NCI-H1436 (cell line): ENCODE data around the gene RUNX2.
"Not testable (repeated sequence)": the region's sequence is repeated elsewhere in the genome, so short reads cannot be mapped to it uniquely, and the experiment has no call there.

ENCODE experiments used
- DNase-seq: peaks from one replicate; lab custom pipeline; 2025; lab: John Stamatoyannopoulos, UW

The RUNX2 gene

GRCh38 chr6:45457141-45457540 lies 129.0 kb downstream of the RUNX2 start:
- no peak for DNase-seq

- DNase-seq, result no peak
These were observed 130.5 kb downstream of the RUNX2 start for GRCh38 chr6:45458672-45459071.

- DNase-seq, result no peak
These were observed 132.0 kb downstream of the RUNX2 start for GRCh38 chr6:45460166-45460565.

DNA sequence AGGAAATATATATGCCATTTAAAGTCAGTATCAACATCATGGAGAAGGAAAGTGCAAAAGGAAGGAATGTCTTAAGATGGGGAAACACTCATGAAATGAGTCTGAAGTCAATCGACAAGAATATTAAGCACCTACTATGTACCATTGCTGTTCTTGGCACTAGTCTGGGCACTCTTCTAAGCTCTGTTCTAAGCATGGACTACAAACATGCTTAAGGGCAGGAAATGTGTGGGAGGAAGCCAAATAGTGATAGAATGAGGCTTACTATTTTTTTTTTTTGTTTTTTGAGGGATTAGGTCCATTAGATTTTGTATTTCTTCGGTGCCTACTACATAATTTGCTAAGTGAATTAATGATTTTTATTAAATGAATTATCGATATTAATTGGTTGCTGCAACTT lies 133.4 kb downstream of the RUNX2 start:
- no peak for DNase-seq

- no peak for DNase-seq
These were observed 134.3 kb downstream of the RUNX2 start for GRCh38 chr6:45462190-45463134.

- DNase-seq, result no peak
These were observed 136.6 kb downstream of the RUNX2 start for GRCh38 chr6:45464685-45465084.

DNA sequence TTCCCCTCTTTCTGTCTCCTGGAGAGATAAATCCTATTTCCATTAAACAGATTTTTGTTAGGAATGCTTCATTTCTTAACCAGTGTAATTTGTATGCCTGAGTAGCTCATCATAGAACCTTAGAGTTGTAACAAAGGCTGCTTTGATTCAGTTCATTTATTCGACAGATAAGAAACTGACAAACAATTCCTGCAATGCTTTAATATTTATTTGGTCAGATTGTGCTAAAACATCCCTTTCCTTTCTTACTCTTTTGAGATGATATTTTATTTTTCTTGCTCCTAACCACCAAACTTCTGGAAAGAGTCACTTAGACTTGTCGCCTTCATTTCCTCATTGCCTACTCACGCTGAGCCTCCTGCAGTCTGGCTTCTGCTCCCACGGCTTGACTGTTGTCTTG lies 138.6 kb downstream of the RUNX2 start:
- DNase-seq, result no peak

GRCh38 chr6:45467417-45467816 lies 139.3 kb downstream of the RUNX2 start:
- not testable (repeated sequence) for DNase-seq

DNA sequence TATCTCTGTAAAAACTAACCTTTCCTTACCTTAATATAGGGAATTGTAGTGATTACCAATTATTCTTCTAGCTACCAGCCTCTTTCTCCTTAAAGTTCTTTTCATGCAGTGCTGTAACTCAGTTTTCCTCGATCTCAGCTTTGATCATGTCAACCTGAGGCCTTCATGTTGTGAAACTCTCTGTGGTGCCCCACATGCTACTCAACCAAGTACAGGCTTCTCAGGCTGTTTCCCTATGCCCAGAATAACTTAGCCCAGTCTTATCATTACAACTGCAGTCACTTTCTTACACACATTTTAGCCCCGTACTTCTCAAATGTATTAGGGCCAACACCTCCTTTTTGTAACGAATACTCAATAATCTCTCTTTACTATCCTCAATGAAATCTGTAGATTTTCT lies 139.7 kb downstream of the RUNX2 start:
- DNase-seq, result no peak

DNA sequence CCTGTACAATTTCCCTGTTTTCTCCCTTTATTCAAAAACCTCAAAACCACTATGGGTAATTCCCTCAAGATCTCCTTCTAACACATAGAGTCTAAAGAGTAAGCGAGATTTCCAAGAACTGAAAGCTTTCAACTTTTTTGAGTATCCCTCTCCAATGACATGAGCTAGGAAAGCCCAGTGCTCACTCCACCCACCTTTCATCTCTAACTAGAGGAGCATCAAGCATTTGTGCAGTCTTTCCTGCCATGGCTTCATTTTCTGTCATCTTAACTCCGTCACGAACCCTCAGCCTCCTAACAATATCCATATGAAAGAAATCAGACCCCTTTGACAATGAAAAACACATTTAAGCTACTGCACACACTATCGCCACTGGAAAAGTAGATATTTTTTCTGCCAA lies 141.5 kb downstream of the RUNX2 start:
- DNase-seq, result no peak

DNA sequence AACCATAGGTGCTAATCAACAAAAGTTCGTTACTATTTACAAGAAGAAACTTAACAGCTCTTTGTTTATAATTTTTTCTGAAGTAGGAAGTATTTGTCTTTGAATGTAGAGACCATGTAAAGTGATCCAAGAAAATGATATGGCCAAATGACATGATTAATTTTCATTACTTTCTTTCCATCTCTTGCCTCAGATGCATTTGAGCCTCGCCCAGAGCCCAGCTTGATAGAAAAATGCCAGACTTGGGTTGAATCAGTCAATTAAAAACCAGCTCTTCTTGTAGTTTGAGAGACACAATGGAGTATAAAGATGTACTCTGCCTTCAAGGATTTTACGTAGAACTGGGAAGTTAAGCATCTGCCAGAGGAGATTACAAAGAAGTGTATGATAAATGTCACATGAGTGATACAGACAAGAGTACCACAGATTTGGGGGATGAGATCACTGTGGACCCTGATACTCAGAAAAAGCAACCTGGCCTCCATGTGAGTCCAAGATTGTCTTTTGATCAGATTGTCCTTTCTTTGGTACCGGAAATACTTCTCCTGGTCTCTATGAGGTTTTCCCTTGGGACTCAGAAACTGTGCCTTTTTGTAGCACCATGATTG lies 142.1 kb downstream of the RUNX2 start:
- DNase-seq, result no peak

GRCh38 chr6:45472382-45472781 lies 144.3 kb downstream of the RUNX2 start:
- DNase-seq, result no peak

GRCh38 chr6:45473121-45473993 lies 145.2 kb downstream of the RUNX2 start:
- DNase-seq, result no peak

DNA sequence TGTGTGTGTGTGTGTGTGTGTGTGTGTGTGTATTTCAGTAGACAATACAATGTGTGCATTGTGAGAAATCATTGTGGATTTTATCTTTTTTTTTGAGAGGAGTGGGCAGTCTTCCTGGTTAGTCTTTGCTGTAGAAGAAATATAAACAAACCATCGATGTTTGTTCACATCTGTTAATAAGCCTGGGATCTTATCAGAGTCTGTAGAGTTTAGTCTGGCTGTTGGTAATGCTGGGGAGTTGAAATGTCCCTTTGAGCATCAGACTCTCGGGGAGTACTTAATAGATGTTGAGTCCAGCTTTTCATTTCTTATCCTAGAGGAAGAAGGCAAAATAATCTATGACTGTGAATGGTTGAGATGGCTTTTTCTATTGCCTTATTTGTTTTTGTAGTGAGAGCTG lies 146.2 kb downstream of the RUNX2 start:
- no peak for DNase-seq

GRCh38 chr6:45476341-45476740 lies 148.2 kb downstream of the RUNX2 start:
- no peak for DNase-seq

GRCh38 chr6:45477278-45477677 lies 149.1 kb downstream of the RUNX2 start:
- DNase-seq, result no peak

DNA sequence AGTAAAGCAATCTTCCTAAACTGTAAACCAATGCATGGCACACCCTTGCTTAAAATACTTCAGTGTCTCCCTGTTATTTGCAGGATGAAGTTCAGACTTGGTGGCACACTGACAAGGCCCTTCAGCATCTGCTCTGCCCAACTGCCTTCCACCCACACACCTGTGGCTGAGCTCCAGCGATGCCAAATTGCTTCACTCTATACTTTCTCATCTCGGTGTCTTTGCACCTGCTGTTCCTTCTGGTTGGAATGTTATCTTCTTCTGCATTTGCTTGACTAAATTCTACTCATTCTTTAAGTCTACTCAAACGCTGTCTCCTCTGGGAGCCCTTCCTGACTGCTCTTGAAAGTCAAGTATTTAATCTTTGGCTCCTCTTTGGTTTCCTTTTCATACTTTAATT lies 149.7 kb downstream of the RUNX2 start:
- DNase-seq, result no peak

GRCh38 chr6:45478240-45478639 lies 150.1 kb downstream of the RUNX2 start:
- DNase-seq, result no peak

- DNase-seq, result no peak
These were observed 152.0 kb downstream of the RUNX2 start for GRCh38 chr6:45479834-45480751.

- DNase-seq, result no peak
These were observed 152.8 kb downstream of the RUNX2 start for GRCh38 chr6:45480752-45481415.

- peak; percentile 0 for DNase-seq
These were observed 154.9 kb downstream of the RUNX2 start for GRCh38 chr6:45483021-45483420.
